CD4-positive, alpha-beta T cell treated with Interleukin-6 at 100 ng/mL for 8 hours (primary cell): ENCODE data around the gene POPDC3.

Experiments used
- DNase-seq: peaks from one replicate; pipeline ENCODE4 v3.0.0-alpha.2; 2020; ENCODE audit warnings: mixed read lengths, low spot score

Gene POPDC3

GRCh38 chr6:105138141-105138540 lies 41.7 kb downstream of the POPDC3 start:
- DNase-seq, result no peak

- DNase-seq, result no peak
Measured at GRCh38 chr6:105137388-105137787, 42.4 kb downstream of the POPDC3 start.

DNA sequence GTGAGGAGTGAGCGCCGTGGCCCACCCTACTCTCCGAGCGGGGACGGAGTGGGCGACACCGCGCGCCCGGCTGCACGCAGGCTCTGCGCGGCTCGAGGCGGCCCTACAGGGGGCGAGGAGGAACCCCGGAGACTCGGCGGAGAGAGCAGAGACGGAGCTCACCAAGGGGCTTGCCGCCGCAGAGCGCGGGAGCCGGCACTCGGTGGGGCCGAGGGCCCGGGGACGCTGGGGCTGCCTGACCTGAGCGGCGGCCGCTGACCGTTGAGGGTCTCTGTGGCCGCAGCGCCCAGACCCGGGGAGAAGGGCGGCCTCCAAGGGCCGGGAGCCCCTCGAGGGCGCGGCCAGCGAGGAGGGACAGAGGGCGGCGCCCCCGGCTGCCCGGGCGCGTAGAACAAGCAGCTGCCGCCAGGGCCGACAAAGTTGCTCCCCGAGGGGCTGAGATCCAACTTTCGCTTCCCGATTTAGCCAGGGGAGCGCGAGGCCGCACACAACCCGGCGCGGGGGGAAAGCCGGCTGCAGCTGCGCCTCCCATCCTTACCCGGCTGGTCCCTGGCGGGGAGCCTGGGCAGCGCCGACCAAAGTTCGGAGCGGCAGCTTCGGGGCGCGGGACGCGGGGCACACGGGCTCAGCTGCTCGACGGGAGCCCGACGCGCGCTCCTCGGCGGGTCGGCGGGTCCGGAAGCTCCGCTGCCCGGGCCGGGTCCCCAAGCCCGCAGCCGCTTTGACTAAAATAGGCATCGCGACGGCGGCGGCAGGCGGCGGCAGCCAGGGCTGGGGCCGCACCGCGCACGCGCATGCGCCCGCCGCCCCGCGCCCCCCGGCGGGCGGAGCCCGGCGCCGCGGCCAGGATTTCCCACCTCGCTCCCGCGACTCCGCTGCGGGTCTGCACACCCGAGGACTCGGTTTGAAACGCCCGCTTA lies 43.1 kb downstream of the POPDC3 start:
- DNase-seq, result no peak

GRCh38 chr6:105135907-105136430 lies 43.8 kb downstream of the POPDC3 start:
- DNase-seq, result no peak

DNA sequence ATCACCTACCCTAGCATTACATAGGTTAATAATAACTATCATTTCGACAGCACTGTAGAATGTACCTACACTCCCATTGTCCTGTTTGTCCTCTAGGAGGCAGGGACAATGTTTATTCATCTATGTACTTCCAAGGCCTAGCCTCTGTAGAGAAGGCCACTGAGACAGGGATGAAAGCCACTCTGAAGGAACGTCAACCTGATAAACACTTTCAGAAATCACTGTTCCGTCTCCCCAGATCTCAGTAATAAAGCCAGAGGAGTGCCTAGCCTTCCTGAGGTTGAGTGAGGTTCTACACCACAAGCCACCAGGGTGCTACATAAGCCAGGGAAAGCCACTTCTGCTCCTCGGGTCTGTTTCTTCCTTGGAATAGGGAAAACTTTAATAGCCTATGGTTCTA lies 44.8 kb downstream of the POPDC3 start:
- no peak for DNase-seq

DNA sequence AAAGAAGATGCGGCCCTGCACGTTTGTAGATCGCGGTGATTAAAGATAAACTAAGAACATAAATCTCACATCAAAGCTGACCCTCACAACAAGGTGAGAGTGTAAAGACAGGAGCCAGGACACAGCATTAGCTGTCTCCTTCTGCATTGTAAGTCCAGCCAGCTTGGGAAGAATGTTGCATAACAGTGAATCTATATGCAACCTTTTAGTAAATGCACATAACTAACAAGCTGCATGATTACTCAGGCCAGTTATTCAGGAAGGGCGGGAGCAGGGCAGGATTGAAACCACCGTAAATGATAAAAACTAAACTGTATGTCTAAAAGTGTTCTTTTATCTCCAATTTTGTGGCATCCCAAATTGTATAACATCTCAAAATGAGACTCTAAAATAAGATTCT lies 57.1 kb downstream of the POPDC3 start:
- DNase-seq, result no peak

- DNase-seq, result no peak
Measured at GRCh38 chr6:105121981-105122380, 57.8 kb downstream of the POPDC3 start.

DNA sequence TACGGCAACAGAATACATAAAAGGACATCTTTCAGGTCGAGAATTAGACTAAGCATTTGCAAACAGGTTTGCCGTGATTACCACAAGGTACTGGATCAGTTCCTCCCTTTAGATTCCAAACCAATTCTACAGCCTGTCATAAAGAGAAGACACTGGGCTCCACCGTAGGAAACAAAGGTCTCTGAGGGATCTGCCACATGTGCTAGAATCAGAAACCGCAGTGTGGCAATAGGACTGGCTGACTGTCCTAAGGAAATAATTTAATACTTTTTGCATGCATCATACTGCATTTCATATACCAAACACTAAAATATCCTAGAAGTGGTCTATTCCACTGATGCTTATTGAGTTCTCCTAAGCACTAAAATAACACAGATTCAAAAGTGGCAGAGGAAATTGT lies 59.2 kb downstream of the POPDC3 start:
- no peak for DNase-seq

- no peak for DNase-seq
Measured at GRCh38 chr6:105116150-105116549, 63.7 kb downstream of the POPDC3 start.

- DNase-seq, result no peak
Measured at GRCh38 chr6:105113422-105113821, 66.4 kb downstream of the POPDC3 start.

- DNase-seq, result no peak
Measured at GRCh38 chr6:105112577-105112976, 67.2 kb downstream of the POPDC3 start.

GRCh38 chr6:105111871-105112270 lies 67.9 kb downstream of the POPDC3 start:
- no peak for DNase-seq

GRCh38 chr6:105111105-105111504 lies 68.7 kb downstream of the POPDC3 start:
- no peak for DNase-seq

- no peak for DNase-seq
Measured at GRCh38 chr6:105109955-105110895, 69.6 kb downstream of the POPDC3 start.

- no peak for DNase-seq
Measured at GRCh38 chr6:105108631-105109262, 71.1 kb downstream of the POPDC3 start.
